GM19463 (cell line): ENCODE data around the gene PKP4.
A peak's percentile ranks its signal among the peaks of the same experiment; 100 is the strongest.
"Not testable (repeated sequence)": the region's sequence is repeated elsewhere in the genome, so short reads cannot be mapped to it uniquely, and the experiment has no call there.

Experiments
- ATAC-seq: cut with Tn5 transposase; IDR thresholded peaks from one replicate; pipeline ENCODE4 v1.9.1; 2021; ENCODE audit warnings: mild to moderate bottlenecking, moderate library complexity; ENCODE audit not compliant: unreplicated experiment

PKP4 gene

GRCh38 chr2:158456309-158457066 is at the start of gene PKP4, which contains the start of gene CCDC148:
Gene PKP4, plus strand, starts transcription at chr2:158456952. Its CDS starts 76,233 bp downstream, at chr2:158533185.
Gene CCDC148, minus strand, starts transcription at chr2:158456753. Its CDS starts 314 bp downstream, at chr2:158456439.
- ATAC-seq, result peak; percentile 89

GRCh38 chr2:158407031-158407430 is 49.7 kb upstream of the PKP4 start:
- ATAC-seq, result no peak

DNA sequence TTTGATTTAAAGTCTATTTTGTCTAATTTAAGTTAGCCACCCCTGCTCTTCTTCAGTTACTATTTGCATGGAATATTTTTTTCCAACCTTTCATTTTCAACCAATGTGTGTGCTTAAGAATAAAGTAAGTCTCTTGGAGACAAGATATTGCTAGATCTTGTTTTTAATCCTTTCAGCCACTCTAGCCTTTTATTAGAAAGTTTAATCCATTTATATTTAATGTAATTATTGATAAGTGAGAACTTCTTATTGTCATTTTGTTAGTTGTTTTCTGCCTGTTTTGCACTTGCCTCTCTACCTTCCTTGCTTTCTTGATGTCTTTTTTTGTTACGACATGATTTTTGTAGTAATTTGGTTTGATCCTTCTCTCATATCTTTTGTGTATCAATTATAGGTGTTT is 46.6 kb upstream of the PKP4 start:
- no peak for ATAC-seq

- ATAC-seq, result no peak
Observed at GRCh38 chr2:158411748-158412147, 45.0 kb upstream of the PKP4 start.

DNA sequence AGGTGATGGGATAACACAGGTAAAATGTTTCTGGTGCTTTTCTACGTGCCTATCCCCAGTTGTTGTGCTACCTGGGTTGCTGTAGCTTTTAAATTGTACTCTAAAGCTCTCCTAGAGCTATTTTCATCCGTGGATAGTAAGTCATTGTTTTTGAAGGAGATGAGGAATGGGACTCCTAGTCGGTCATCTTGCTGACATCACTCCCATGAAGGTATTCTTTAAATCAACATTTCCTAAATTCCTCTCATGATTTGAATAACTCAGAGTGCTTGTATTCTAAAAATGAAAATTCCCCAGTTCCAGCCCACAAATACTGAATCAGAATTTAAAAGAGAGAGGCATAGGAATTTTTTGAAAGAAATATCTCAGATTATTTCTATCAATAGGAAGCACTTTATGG is 44.5 kb upstream of the PKP4 start:
- ATAC-seq, result no peak

GRCh38 chr2:158413581-158413980 is 43.2 kb upstream of the PKP4 start:
- ATAC-seq, result no peak

GRCh38 chr2:158414538-158414937 is 42.2 kb upstream of the PKP4 start:
- no peak for ATAC-seq

DNA sequence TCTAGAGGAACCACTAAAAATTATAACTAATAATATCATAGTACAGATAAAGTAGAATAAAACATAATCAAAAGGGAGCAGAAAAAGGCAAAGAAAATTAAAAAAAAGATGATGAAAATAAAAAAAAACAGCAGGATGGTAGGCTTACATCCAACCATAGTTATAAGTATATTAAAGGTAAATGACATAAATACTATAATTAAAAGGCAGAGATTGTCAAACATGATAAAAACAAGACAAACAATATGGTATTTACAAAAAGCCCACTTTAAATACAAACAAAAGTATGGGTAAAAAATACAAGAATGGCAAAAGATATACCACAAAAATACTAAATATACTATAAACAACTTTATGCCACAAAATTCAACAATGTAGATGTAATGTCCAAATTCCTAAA is 24.6 kb upstream of the PKP4 start:
- ATAC-seq, result no peak

- ATAC-seq, result not testable (repeated sequence)
Observed at GRCh38 chr2:158433716-158434115, 23.0 kb upstream of the PKP4 start.

DNA sequence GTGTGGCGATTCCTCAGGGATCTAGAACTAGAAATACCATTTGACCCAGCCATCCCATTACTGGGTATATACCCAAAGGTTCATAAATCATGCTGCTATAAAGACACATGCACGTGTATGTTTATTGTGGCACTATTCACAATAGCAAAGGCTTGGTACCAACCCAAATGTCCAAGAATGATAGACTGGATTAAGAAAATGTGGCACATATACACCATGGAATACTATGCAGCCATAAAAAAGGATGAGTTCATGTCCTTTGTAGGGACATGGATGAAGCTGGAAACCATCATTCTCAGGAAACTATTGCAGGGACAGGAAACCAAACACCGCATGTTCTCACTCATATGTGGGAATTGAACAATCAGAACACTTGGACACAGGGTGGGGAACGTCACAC is 17.7 kb upstream of the PKP4 start:
- ATAC-seq, result not testable (repeated sequence)

- ATAC-seq, result no peak
Observed at GRCh38 chr2:158443606-158444005, 13.1 kb upstream of the PKP4 start.

GRCh38 chr2:158457092-158457825 is 507 bp downstream of the PKP4 start:
- peak; percentile 20 for ATAC-seq

DNA sequence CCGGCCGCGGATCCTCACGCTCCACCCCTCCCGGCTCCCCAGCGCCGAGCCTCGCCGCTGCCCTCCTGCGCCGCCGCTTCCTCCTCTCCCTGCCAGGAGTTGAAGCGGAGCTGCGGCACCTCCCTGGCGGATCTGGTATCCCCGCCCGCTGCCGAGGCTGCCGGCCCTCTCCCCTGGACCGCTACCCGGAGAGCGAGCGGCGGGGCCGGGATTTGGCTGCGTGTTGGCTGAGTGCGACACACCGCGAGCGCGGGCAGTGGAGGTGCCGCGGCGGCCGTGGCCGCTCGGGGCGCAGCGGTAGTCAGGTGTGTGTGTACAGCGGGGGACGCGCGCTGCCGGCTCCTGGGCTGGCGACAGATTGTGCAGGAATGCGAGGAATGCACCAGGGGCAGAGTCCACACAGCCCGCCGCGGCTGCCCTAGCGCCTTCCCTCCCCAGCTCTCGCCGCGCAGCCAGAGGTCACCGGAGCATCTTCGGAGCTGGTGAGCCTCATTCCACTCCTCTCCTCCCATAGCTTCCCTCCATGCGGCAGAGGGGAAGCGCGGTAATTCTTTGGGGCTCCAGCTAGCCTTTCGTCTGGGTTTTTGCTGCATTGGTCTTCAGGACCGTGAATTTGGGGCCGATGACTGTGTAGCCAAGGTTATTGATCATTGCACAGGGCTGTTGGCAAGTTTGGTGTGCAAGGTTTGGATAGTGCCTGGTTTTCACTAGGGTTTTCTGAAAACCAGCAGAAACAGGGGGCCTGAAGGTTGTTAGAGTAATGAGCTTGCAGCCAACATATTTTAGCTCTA is 1.3 kb downstream of the PKP4 start:
- peak; percentile 39 for ATAC-seq

DNA sequence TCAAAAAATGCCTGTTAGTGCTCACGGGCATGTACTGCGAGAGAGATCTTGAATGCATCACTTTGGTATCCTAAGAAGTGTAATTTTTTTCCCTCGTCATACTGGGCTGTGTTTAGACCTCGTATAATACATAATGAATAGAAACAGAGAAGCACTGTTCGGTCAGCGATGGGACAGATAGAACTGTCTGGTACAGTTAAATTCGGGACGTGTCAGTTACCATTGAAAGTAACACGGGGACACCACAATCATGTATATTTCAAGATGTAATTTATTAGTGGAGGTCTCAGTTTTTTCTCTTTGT is 1.8 kb downstream of the PKP4 start:
- ATAC-seq, result no peak

- ATAC-seq, result no peak
Observed at GRCh38 chr2:158459161-158460003, 2.6 kb downstream of the PKP4 start.

- ATAC-seq, result no peak
Observed at GRCh38 chr2:158460632-158461297, 4.0 kb downstream of the PKP4 start.

DNA sequence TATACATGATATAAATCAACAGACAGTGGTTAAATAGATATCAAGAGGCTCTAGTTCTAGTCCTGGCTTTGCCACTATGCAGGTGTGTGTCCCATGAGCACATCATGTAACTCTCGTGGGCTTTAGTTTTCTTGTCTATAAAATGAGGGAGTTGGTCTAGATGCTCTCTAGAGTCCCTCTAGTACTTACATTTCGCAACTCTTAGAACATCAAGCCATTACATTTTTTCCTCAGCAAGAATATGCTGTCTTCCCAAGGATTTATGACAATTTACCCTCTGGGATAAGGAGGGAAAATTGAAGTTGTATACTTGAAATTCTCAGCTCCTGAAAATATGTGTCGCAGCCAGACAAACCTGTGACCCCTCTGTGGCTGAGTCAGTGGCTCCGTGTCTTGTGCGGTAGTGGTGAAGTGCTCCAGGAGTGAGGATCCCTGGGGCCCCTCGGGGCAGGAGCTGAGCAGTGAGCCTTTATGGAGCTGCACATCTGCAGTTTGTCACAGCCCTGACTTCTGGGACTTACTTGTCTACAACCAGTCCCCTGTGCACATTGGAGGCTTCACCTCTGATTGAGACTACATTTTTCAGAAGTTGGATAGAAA is 6.8 kb downstream of the PKP4 start:
- ATAC-seq, result no peak

DNA sequence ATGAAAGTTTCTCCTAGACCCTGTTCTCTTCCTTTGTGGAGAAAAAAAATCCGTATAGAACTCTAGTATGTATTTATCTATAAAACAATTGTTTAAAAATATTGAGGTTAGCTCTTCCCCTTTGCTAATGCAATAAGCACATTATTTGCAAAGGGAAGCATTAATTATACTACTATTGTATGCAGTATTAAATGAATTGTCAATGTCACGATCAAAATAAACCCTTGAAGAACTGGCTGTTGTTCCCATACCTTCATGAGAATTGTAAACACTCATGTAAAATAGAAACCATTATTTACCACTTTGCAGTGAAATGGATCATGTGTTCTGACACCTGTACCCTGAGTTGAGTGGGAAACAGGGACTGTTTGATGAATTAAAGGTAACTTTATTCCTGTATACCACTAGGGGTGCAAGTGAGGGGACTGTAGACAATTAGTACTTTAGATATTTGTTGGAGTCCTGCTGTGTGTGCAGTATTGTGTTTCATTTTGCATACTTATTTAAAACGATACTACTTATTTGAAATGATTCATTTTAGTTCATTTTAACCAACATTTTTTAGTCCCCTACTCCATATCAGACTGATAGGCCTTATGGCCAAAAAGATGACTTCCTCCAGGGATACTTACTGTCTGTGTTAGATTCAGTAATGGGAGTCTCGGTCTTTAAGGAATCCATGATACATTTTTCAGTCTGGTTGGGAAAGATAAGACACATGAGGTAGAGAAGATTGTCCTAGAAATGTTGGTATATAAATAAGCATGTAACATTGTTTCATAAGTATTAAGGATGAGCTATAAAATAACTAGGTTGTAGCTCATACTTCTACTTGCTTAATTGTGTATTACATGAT is 7.9 kb downstream of the PKP4 start:
- ATAC-seq, result peak; percentile 57

DNA sequence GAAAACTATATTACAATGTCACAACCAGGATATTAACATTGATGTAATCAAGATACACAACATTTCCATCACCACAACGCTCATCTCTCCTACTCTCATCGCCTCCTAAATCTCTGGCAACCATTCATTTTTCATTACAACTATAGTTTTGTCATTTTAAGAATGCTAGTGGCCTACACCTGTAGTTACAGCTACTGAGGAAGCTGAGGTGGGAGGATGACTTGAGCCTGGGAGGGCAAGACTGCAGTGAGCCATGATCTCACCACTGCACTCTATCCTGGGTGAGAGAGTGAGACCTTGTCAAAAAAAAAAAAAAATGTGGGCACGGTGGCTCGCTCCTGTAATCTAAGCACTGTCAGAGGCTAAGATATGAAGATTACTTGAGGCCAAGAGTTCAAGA is 10.5 kb downstream of the PKP4 start:
- ATAC-seq, result no peak
